Medulla oblongata (tissue), 1 donor: ENCODE data around the gene TBC1D19.
"Not testable (repeated sequence)": the region's sequence is repeated elsewhere in the genome, so short reads cannot be mapped to it uniquely, and the experiment has no call there.

Source experiments
- DNase-seq: peaks from one replicate; pipeline ENCODE4 v3.0.0-alpha.2; 2015; ENCODE audit errors: extremely low spot score

Gene TBC1D19

DNA sequence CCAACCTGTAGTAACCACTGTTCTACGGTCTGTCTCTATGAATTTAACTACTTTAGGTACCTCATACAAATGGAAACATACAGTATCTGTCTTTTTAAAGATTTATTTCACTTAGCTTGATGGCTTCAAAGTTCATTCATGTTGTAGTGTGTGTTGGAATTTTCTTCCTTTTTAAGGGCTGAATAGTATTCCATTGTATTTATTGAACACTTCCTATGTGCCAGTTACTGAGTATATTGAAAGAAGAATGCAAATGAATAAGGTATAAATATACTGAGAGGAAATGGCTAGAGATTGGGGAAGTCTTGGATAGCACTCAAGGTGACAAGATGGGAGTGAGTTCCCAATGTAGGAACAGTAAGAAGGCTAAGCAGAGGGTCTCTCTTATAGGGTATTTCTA, 17.3 kb downstream of the TBC1D19 start:
- DNase-seq = no peak

- DNase-seq = no peak
These were observed 23.9 kb downstream of the TBC1D19 start for GRCh38 chr4:26607776-26608175.

- no peak for DNase-seq
These were observed 25.5 kb downstream of the TBC1D19 start for GRCh38 chr4:26609391-26609790.

DNA sequence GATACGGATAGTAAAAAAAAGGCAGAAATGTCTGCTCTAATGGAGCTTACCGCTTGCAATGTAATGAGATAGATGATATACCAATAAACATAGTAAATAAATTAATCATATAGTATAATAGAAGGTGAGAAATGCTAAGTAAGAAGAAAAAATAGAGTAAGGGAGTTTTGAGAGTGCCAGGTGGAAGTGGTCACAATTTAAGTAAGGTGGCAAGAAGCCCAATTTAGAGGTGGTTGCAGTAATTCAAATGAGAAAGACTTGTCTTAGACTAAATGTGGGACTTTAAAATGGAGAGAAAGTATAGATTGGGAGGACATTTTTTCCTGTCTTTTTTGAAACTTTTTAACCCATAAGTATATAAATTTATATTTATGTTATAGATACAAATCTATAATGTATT, 26.0 kb downstream of the TBC1D19 start:
- no peak for DNase-seq

DNA sequence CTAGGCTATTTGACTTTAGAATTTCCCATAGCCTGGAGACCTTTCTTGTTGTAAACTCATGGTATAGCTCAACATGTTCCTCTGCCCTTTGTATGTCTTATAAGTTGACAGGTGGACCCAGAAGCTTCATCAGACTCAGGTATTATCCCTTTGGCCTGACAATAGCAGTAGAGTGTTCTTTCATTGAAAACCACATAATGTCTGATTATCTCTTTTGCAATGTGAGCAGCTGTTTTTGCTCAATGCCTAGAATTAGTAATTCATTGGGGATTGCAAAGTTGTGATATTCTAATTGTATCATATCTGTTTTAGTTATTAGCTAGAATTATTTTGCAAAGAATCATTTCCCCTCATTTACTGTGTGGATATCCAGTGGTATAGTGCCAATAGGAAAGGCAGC, 27.5 kb downstream of the TBC1D19 start:
- no peak for DNase-seq

- no peak for DNase-seq
These were observed 28.0 kb downstream of the TBC1D19 start for GRCh38 chr4:26611885-26612284.

- DNase-seq = no peak
These were observed 29.4 kb downstream of the TBC1D19 start for GRCh38 chr4:26613237-26613636.

DNA sequence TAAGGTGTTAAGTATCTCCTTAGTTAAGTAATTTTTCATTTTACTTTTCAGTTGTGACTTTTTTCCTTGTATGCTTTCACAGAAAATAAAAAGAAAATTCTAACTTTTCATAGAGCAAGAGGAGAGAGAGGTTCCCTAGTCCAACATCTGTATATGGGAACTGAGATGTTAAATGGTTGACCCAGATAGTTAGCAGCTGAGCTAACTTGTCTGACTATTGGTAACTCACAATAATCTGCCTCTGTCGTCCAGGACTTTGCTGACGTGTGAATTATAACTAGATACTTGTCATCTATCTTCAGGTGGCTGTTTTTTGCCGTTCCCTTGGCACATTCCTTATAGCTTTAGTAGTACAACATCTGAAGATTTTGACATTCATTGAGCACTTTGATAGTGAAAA, 29.9 kb downstream of the TBC1D19 start:
- no peak for DNase-seq

DNA sequence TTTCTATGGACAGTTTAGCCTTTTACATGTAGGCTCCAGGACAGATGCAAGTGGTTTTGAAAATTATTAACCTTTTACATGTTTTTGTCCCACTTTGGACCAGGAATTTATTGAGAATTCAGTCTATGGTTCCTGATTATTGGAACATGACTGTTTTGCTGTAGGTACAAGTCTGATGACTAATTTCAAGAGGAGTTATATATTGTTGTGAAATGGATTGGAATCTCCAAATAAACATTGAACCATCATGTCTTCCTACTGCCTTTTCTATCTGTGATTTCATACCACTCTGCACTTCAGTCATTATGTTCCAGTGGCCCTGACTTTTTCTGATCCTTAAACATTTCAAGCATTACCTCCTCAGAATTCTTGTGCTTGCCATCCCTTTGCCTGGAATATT, 35.9 kb downstream of the TBC1D19 start:
- no peak for DNase-seq

- no peak for DNase-seq
These were observed 37.5 kb downstream of the TBC1D19 start for GRCh38 chr4:26621366-26621765.

DNA sequence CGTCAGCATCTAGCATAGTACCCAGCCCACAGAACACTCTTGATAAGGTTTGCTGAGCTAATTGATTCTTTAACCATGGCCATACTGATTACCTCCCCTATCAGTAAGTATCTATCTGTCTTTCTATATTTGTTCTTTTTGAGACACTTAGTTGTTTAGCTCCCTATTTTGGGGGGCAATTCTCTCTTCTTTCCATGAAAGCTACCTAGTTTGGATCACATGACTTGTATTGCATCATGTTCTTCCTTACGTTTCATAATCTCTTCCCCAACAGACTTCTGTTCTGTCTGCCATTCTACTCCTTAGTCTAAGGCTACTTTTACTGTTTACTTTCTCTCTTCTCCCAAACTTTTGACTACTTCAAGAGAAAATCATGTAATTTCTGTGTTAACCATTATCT, 39.0 kb downstream of the TBC1D19 start:
- DNase-seq = no peak

GRCh38 chr4:26626658-26627057, 42.8 kb downstream of the TBC1D19 start:
- DNase-seq = not testable (repeated sequence)

DNA sequence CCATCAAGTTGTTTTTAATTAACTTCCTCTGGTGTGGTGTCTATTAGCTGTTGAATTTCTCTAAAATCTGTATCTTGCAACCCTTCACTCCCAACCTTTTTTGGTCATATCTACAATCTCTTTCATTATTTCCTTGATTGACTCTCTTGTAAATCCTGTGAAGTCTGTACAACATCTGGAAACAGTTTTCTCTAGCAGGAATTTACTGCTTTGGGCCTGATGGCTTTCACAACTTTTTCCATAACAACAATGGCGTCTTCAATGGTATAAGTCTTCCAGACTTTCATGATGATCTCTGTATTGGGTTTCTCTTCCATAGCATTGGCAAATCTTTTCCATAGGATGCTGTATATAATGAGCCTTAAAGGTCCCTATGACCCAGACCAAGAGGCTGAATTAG, 49.0 kb downstream of the TBC1D19 start:
- no peak for DNase-seq

DNA sequence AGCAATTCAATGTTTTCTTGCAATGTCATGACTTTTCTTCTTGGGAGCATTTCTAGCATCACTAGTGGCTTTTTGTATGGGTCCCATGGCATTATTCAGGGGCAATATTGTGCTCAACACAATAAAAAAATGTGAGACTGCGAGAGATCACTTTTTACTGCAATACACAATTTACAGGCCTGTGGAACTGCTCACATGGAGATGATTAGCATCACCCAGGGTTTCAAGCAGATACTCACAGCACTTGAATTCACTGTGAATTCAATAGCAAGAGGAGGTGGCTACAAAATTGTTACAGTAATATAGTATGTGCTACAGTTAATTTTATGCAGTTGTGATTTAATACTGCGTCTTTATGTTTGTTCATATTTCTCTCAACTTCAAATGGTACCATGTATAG, 50.4 kb downstream of the TBC1D19 start:
- no peak for DNase-seq

GRCh38 chr4:26636458-26636857, 52.6 kb downstream of the TBC1D19 start:
- no peak for DNase-seq

DNA sequence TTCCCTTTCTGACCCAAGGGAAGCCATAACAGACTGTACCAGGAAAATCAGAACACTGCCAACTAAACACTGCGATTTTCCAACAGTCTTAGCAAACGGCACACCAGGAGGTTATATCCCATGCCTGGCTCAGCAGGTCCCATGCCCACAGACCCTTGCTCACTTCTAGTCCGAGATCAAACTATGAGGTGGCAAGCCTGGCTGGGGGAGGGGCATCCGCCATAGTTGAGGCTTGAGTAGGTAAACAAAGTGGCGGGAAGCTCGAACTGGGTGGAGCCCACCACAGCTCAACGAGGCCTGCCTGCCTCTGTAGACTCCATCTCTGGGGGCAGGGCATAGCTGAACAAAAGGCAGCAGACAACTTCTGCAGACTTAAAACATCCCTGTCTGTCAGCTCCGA, 56.8 kb downstream of the TBC1D19 start:
- not testable (repeated sequence) for DNase-seq

GRCh38 chr4:26647523-26648224, 63.8 kb downstream of the TBC1D19 start:
- DNase-seq = no peak

DNA sequence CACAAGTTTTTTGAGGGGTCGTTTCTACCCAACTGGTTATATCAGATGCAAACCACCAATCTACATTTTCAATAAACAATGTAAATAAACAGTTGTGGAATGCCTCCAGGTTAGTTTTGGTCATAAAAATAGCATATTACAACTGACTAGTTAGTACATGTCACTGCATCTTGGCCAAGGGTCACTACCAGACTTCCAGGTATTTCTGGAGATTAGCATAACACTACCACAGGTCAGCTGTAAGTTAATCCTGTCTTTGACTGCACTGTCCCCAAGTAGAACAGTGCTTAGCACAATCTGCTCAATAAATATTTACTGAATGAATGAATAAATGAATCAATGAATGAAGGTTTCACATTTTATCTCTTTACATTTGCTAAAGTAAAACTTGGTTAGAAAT, 64.4 kb downstream of the TBC1D19 start:
- DNase-seq = no peak

DNA sequence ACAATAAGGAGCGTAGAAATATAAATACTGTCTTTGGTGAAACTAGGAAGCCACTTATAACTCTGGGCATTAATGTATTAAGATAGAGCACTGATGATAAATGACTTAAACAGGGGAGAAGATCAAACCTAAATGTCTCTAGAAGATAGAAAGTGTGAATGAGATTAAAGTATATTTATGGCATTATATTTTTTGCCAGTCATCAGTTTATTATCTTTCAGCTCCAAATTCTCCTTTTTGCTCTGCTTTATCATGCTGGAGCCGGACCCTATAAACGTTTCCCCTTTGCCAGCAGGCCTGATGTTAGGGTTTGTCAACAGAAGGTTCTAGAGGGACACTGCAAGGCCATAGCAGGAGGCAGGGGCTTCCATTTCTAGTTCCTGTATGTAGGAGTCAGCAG, 76.4 kb downstream of the TBC1D19 start:
- no peak for DNase-seq

- DNase-seq = no peak
These were observed 80.0 kb downstream of the TBC1D19 start for GRCh38 chr4:26663888-26664287.

DNA sequence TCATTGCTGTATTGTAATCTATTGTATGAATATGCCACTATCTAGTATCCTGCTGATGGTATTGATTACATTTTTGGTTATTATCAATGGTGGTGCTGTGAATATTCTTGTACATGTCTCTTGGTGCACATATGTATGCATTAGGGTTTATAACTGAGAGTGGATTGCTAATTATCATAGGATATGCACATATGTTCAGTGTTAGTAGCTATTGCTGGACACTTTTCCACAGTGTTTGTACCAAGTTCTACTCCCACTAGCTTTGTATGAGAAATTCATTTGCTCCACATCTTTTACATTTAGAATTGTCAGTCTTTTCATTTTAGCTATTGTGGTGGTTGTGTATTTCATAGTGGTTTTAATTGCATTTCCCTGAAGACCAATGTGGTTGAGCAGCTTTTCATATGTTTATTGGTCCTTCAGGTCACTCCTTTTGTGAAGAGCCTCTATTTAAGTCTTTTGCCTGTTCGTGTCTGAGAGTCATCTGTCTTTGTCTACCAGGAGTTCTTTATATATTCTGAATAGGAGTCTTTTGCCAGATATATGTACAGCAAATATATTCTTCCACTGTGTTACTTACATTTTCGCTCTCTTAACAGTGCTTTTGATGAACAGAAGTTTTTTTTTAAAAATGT, 87.1 kb downstream of the TBC1D19 start:
- DNase-seq = no peak

- DNase-seq = not testable (repeated sequence)
These were observed 95.3 kb downstream of the TBC1D19 start for GRCh38 chr4:26679040-26679695.

DNA sequence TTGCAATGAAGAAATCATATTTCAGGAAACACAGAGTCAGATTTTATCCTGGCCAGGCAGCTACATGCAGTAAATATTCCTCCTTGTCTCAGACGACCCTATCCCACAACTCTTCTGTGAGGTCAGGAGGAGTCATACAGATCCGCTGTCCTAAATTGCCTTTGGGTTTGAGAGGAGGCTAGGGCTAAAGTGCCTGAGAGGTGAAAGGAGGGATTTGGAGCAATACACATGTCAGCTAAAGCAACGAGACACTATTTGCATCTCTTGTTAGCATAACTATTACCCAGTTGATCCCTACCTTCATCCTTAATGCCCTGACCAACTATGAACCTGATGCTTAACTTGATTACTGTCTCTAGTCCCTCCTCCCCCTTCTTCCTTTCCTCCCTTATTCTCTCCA, 98.6 kb downstream of the TBC1D19 start:
- no peak for DNase-seq
